Measurements from ENCODE around the gene PRRT4.

The PRRT4 gene

DNA sequence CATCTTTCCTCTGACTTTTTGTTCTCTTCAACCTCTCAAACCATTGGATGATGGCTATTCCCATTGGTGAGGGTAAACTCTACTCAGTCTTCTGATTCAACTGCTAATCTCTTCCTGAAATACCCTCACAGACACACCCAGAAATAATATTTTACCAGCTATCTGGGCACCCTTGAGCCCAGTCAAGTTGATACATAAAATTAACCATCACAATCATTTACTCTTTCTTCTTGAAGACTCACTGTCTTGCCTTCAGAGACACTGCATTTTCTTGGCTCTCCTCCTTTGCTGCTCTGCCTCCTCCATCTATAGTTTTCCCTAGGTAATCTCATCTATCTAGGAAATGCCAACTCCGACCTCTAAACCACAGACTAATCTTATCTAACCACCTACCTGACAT is 12.6 kb upstream of the PRRT4 start:
- no peak for DNase-seq (ENCODE audit: low read depth)

DNA sequence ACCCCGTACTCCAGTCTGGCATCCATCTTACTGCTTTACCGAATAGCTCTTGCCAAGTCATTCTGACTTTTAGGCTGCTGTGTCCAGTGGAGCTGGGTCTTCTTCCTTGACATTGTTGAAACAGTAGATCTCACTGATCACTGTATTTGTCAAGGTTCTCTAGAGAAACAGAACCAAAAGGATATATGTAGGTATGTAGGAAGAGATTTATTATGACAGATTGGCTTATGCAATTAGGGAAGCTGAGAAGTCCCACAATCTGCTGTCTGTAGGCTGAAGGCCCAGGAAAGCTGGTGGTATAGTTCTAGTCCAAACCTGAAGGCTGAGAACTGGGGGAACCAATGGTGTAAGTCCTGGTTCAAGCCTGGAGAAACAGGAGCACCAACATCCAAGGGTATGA is 12.1 kb upstream of the PRRT4 start:
- DNase-seq (ENCODE audit: low read depth), result no peak

DNA sequence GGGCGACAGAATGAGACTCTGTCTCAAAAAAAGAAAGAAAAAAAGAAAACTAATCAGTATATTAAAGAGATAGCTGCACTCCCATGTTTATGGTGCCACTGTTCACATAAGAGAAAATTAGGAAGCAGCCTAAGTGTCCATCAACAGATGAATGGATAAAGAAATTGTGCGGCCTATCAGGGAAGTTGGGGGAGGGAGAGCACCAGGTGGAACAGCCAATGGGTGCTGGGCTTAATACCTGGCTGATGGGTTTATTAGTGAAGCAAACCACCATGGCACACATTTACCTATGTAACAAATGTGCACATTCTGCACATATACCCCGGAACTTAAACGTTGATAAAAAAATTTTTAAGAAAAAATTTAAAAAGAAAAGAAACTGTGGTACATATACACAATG is 9.0 kb upstream of the PRRT4 start:
- no peak for DNase-seq (ENCODE audit: low read depth)

DNA sequence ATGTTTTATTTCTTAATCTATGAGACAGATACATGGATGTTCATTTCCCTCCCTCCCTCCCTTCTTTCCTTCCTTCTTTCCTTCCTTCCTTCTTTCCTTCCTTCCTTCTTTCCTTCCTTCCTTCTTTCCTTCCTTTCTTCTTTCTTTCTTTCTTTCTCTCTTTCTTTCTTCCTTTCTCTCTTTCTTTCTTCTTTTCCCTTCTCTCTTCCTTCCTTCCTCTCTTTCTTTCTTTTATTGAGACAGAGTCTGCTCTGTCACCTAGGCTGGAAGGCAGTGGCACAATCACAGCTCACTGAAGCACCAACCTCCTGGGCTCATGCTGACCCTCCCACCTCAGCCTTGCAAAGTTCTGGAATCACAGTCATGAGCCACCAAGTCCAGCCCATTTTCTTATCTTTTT is 5.5 kb upstream of the PRRT4 start:
- no peak for DNase-seq (ENCODE audit: low read depth)

DNA sequence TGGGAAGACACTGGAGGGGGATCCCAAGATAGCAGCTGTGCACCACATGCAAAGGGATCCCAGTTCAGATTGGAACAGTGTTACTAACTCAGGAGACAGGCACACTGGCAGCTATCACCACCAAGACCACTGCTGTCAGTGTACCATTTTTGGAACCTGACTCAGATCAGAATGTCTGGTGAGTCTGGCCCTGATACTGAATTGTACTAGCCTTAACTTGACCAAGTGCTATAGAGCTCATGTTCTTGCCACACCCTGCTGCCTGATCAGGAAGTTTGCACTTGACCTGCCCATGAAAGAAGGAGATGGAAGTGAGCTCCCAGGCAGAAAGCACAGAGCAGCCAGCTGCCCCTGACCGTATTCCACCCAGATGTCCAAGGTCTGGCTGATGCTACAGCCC is 4.8 kb upstream of the PRRT4 start:
- DNase-seq (ENCODE audit: low read depth), result no peak

DNA sequence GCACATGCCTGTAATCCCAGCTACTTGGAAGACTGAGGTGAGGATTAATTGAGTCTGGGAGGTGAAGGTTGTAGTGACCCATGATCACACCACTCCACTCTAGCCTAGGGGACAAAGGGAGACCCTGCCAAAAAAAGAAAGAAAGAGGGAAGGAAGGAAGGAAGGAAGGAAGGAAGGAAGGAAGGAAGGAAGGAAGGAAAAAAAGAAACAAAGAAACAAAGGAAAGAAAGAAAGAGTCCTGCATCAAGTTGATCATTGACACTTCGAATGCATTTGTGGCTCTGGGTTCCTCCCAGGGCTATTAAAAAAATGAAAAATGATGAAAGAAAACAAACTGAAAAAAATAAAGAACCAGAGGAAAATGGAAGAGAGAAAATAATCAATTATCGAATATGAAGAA is 3.9 kb upstream of the PRRT4 start:
- no peak for DNase-seq (ENCODE audit: low read depth)

DNA sequence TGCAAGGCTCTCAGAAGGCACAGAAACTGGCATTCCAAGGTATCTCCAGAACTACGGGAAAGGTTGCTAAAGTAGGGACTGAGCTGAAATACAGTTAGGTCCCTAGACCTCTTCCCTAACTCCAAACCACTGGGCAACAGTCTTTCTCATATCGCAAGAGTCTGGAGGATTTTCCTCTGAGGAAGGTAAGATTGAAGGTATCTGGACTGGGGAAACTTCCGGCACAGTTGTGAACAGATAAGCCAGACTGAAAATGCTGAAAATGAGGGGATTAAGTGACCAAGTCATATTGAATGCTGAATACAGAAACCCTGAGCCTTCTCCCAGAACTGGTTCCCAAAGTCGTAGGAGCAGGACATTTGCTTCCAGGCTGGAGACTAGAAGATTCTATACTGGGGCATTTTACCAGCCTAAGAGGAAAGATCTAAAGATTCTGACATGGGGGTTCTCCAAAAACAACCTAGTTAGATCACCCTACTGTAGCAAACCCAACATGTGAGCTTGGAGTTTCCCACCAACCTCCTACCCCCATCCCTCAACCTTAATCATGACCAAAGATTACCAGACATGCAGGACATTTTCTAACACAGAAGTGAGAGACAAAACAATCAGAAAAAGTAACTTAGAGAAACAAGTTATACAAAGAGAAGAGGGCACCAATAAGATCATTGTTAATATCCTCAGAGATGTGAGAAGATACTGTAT is 2.8 kb upstream of the PRRT4 start:
- no peak for DNase-seq (ENCODE audit: low read depth)

DNA sequence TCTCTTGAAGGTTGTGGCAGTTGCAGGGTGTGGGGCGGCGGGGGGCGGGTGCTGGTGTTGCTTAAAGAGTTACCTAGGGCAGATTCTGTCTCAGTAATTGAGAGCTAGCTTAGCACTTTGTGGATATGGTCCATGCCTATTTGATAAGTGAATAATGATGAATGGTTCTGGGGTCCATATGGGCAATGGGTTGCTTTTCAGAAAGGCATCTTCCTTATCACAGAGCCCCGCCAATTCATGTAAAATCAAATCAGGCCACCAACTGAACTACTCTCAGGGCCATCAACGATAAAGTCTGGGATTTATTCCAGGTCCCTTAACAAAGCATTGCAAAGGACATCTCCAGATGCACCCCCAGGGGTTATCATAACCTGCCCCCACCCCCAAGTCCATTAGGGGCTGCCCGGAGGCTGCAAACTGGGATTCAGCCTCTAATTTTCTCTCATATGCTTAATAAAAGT is 1.8 kb upstream of the PRRT4 start:
- DNase-seq (ENCODE audit: low read depth), result no peak

DNA sequence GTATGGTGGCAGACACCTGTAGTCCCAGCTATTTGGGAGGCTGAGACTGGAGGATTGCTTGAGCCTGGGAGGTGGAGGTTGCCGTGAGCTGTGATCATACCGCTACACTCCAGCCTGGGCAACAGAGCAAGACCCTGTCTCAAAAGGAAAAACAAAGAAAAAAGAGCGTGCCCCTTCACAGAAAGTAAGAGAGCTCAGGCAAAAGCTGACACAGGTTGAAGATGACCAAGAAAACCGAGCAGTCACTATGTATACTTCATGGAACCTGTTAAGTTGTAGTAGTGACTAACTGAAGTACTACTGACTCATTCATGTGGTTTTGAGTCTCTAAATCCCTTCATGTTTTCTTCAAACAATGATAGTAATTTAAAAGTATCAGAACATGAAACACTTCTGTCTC is 1.2 kb upstream of the PRRT4 start:
- no peak for DNase-seq (ENCODE audit: low read depth)

DNA sequence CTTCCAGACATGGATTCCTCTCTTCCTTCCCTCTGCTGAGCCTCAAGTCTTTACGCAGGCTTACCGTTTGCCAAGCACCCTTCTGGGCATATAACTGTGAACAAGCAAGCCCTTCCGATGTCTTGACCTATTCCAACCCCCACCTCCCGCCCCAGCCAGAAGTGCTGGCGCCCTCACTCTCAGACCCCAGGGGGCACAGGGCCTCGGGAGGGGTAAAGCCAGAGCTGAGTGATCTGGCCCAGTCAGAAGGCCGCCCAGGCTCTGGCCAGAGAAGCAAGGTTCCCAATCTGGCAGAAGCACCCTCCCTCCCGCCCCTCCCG is 1.2 kb downstream of the PRRT4 start:
- DNase-seq (ENCODE audit: low read depth), result no peak

DNA sequence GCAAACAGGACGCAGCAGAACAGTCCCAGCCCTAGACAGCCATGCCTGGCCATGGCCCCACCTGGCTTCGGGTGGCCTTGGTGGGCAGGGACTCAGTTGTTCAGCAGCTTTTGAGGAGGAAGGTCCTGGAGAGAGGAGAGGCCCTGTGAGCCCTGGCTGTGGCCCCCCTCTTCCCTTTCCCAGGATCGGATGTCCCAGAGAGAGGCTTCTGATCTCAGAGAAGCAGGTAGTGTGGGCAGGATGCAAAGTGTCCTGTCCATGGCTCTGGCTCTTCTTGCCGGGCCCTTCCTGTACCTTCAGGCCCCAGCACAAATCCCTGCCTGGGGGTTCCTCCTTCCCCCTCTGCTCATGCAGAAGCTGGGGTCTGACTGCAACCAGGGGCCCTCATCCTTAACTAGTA is 1.6 kb downstream of the PRRT4 start:
- no peak for DNase-seq (ENCODE audit: low read depth)

DNA sequence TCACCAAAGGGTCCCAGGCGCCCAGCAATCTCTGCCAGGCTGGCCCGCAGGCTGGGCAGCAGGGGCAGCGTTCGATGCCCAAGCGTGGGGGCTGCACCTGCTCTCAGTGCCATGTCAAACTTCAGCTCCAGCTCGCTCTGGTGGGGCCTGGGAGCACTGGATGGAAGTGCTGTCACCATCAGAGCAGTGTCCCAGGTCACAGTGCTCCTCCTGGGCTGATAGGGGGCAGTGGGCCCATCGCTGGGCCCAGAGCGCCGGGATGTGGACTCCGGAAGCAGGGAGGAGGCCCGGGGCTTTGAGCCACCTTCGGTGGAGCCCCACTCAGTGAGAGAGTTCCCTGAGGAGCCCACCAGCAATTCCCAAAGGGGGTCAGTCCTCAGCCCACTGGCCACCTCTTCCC is 2.2 kb downstream of the PRRT4 start:
- no peak for DNase-seq (ENCODE audit: low read depth)

DNA sequence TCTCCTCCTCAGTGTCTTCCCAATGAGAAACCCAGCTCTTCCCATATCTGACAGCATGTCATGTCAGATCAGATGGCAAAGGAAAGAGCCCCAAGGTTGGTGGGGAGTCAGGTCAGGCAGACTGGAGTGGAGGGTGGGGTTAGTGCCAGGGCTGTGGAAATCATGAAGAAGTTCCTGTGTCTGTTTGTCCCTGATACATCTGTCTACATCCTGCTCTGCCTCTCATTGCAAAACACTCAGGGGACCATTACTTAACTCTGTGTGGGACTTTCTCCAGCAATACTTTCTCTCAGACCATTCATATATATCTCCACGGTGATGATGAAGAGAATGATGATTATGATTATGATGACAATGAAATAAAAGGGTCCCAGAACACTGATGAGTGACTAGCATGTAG is 3.3 kb downstream of the PRRT4 start:
- DNase-seq (ENCODE audit: low read depth), result peak; percentile 35

DNA sequence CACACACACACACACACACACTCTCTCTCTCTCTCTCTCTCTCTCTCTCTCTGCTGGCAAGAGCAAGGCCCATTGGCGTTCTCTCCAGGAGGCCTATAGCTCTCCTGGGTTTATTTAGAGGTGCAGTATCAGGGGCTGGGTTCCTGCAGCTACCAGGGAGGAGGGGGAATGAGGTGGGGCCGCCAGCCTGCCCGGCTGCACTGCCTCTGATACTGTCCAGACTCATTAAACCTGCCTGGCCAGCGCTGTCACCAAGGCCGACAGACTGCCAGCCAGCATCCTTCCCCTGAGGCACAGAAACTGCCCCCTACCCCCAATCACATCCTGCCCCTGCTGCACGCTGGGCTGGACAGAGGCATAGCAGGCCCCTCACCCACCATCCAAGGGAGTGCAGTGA is 4.3 kb downstream of the PRRT4 start:
- no peak for DNase-seq (ENCODE audit: low read depth)

DNA sequence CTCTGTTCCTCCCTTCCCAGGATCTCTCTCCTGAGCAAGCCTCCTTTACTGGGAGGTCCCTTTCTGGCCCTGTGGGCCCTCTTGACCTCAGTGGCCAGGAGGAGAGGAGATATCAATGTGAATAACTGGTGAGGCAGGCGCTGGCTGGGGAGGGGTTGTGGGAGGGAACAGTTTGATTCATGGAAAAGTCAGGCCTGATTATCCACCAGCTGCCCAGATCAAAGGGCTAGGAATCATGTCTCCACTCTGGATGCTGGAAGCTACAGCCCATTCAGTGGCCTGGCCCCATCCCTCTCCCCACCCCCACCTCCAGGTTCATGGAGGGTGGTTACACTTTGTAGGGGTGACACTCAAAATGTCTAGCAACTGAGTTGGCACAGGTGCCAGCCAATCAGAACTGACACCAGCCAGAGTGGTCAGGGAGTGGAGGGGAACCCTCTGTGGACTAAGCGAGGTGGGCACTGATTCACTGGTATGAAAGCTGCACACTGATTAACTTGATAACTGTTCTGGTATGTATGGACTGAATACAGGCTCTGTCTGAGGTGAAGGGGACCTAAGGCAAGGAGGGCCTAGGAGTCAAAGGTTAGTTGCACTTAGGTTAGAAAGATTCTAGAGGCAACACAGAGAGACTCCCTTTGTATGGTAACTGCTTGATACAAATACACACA is 4.8 kb downstream of the PRRT4 start:
- DNase-seq (ENCODE audit: low read depth), result no peak

DNA sequence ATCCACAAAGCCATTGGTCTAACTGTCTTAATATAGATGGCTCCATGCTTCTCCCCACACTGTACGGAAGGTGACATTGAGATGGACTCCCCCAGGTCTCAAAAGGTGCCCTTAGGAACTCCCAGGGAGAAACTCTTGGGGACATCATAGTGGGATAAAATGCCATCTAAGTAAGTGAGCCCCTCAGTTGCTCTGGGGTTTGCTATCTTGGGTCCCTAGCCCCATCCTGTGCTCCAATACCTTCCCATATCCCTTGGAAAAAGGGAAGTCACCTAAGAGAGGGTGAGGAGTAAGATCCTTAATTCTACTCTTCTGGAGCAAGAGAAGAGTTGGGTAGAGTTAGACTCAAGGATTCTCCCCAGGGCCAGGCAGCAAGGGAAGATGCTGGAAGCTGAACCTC is 7.9 kb downstream of the PRRT4 start:
- no peak for DNase-seq (ENCODE audit: low read depth)

DNA sequence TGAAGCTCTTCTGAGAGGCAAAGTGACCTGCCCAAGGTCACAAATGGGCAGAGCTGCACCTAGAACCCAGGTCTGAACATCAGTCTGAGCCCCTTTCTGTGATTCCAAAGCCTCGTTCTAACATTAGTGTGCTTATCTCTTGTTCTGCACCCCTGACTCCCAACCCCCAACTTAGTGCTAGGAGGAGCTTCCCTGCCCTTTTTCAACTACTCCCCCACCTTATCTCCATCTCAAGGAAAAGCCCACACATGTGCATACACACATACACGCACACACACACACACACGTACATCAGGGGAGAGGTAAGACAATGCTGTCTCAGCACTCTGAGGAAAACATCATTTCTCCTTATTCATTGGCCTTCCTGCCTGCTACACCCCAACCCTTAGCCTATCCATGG is 8.3 kb downstream of the PRRT4 start:
- no peak for DNase-seq (ENCODE audit: low read depth)

DNA sequence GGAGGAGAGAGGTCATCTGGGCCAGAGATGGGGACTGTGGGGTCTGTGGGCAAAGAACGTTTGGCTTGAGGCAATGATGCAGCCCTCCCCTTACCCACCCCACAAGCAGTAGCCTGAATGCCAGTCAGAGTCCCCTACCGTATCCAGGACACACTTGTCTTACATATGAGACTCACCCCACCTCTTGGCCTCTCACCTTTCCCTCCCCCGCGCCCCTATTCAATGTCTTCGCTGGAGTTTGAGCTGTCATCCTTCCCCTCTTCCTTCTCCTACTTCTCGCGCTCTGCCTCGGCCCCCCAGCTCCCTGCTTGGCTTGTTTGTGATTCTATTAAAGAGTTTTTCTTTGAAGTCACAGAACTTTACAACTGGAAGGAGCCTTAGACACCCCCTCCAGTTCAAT is 8.9 kb downstream of the PRRT4 start:
- no peak for DNase-seq (ENCODE audit: low read depth)

DNA sequence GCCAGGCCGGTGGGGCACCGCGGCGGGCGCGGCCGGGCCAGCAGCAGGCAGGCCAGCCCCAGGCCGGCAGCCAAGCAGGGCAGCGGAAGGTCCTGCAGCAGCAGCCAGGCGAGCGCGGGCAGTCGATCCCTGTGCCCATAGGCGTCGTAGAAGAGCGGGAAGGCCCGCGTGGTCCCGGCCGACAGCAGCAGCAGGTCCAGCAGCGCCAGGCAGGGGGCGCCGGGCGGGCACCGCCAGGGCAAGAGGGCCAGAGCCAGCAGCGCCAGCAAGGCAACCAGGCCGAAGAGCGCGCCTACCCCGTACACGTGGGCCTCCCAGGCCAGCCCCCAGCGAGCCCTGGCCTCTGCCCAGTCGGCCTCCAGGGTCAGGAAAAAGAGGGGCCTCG is 9.3 kb downstream of the PRRT4 start:
- peak; percentile 21 for DNase-seq (ENCODE audit: low read depth)

DNA sequence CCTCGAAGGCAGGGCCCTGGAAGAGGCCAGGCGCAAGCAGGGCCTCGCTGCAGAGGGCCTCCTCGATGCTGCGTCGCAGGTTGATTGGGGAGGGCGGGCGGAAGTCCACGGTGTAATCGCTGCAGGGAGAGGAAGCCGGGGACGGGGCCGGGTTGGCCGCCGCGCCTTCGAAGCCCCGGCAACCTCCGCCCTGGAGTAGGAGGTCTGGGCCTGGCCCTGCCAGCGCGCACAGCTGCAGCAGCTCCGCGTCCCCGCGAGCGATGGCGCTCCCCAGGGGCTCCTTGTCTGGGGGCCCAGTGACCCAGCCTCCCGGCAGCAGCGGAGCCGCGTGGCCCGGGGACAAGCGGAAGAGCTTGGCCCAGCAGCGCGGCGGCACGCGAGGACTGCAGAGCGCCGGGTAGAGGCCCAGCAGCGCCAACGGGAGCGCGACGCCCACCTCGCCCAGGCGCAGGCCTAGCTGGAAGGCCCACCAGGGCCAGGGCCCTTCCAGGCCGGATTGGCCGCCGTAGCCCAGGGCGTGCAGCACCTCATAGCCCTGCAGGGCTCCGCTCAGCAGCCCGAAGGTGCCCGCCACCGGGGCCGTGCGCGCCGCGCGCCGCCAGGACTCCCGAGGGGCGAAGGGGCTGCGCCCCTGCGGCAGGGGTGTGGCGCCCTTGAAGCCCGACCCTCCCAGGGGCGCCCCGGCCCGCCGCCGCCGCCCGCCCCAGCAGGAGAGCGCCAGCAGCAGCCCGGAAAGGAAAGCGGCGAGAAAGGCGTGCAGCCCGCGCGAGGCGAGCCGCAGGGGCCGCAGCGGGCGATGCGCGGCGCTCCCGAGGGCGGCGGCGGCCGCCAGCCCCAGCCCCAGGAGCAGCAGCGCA is 10.0 kb downstream of the PRRT4 start:
- no peak for DNase-seq (ENCODE audit: low read depth)

DNA sequence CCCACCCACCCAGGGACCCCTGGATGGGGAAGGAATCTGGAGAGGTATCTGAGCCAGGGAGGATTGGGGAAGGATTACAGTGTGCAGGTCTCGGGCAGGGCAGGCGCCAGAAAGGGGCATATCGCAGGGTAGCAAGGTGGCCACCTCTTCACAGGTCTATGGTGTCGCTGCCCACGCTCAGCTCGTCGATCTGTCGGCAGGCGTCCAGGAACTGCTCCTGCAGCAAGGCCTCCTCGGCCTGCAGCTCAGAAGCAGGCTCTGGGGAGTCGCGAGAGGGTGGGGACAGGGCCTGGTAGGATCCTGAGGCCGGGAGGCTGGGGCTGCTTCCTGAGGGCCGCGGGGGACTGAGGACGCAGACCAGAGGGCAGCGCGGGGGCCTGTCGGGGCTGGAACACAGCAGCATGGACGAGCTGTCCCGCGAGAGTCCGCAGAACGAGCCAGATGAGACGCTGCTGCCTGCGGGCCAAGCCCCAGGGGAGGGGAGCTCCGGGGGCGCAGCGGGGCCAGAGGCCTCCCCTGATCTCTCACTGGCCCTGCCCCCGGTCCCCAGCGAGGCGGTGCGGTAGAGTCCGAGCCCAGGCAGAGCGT is 10.7 kb downstream of the PRRT4 start:
- no peak for DNase-seq (ENCODE audit: low read depth)

DNA sequence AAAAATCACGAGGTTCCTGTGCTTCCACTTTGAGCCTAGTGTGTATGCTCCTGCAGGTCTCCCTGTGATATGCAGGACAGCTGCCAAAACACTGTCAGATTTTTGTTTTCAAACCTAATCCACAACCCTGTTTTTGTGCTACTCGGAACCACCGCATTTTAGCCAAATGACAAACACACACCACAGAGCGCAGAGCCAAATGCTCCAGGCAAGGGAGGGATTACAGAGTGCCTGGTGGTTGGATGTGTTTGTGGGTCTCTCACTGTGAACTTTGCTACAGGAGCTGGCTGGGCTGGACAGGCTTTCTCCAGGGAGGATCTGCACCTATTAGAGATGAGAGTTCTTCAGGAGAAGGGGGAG is 12.0 kb downstream of the PRRT4 start:
- DNase-seq (ENCODE audit: low read depth), result no peak

DNA sequence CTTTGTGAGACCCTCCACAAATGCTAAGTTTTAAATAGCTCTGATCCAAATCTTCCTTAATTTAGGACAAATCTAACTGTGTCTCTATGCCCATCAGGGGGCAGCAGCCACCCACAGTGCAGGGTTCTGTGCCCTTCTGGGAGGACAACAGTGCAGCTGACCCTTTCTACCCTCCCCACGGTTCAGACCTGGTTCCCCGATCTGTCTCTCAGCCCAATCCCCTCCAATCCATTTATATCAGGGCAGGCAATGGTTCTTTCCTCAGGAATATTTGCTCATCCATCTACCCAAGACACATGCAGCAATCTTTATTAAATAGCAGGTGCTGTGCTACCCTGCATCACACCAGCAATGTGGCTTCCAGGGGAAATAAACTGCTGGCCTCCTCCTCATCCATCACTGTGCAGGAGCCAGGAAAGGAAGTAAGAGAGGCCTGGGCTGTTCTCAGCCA is 13.8 kb downstream of the PRRT4 start:
- peak; percentile 30 for DNase-seq (ENCODE audit: low read depth)

All from fibroblast of gingiva (primary cell).